Measurements from ENCODE around the gene ADAMTS7. TPM values are rescaled to one million over a fixed set of nuclear protein-coding genes. Genes with fewer than 3 reads are reported as not detected.

The ADAMTS7 gene
- total and polyA plus RNA-seq, 2 of the 4 experiments (the other 2 are of a cell fraction): 1.4 to 12.6 TPM

DNA sequence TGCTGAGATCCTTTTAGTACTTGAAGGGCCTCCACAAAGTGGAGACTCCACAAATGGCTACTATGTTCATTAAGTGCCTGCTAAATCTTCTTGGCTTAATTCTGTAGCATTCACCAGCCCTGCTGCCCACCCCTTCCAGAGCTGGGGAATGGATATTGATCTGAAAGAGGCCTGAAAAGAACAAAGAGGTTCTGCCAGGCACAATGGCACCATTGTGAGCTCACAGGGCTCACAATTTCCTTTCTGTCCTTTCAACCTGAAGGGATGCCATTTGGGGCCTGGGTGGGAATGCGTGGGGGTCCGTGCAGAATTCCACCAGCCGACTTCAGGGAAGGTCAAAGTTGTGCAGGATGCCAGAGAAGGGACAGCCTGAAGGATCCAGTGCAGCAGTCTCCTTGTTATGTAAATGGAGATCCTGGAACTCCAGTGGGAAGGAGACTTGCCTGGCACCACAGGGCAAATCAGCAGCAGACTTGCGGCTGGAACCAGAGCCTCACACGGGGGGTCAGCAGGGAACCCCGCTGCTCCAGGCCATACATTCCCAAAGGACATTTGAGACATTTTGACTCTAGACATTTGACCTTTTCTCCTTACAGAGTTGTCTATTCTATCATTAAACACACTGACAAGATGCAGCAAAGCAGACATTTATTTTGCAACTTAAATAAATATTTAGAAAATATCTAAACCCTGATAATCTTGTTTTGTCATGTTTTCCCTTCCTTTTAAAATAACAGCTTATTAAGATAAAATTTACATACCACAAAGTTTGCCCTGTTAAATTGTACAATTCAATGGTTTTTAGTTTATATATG is 39.9 kb upstream of the ADAMTS7 start:
- H3K27ac ChIP-seq (ENCODE audit: insufficient read depth, low read length): peak overlapping the region; percentile 64; the same call in 1 of the 2 replicates
- no peak overlapping the region for H3K4me3 ChIP-seq (ENCODE audit: insufficient read depth, low read depth, low read length)
- H2BK120ac ChIP-seq (ENCODE audit: low read depth, low read length): peak overlapping the region; percentile 45
- peak overlapping the region; percentile 70; the same call in 2 of the 3 replicates for H2BK15ac ChIP-seq (ENCODE audit: low read depth, low read length)
- H3K27me3 ChIP-seq (ENCODE audit: control insufficient read depth, insufficient read depth, low read length): no peaks in the 10 kb centered on the region; the same call in 1 of the 2 replicates
- ATAC-seq (ENCODE audit: low read depth) (peak; percentile 72), DNase-seq (no peak)
- peak overlapping the region; percentile 6; the same call in 1 of the 2 replicates for H3K4me2 ChIP-seq (ENCODE audit: low read depth, low read length)
- H3K79me1 ChIP-seq (ENCODE audit: low read depth in 1 of 2, low read length in 2 of 2): 0 out of 4 replicates have a peak, but pooled peaks cover 0 to 6% of the 10 kb centered on the region in 2 experiments
- H2AFZ ChIP-seq (replicated peaks; ENCODE audit: low read length, poor library complexity): no peak overlapping the region
- WGBS, 2 experiments (ENCODE audit: extremely low coverage in 2 of 2, insufficient read length in 1 of 2): no CpG with 5 or more reads among the region's 6 CpGs
- intact Hi-C loops (cut with micrococcal nuclease) (no loop called here), in situ Hi-C loops (cut with MboI; ENCODE audit: low sequenced_read_pairs) (no loop called here), dilution Hi-C loops (cut with HindIII; ENCODE audit: low sequenced_read_pairs, unreplicated experiment) (no loop called here)
- peak overlapping the region; percentile 17; the same call in 1 of the 2 replicates for H3K9ac ChIP-seq (ENCODE audit: low read depth, low read length)
- POLR2A ChIA-PET (ENCODE audit: unreplicated experiment): no interaction called here
- peak overlapping the region; percentile 49; the same call in 1 of the 2 replicates for H3K4ac ChIP-seq (ENCODE audit: low read depth, low read length)
- peak overlapping the region; percentile 9 to 50; a peak in 2 of 4 replicates for H4K8ac ChIP-seq (ENCODE audit: low read depth in 2 of 2, low read length in 2 of 2)
- H4K91ac ChIP-seq (ENCODE audit: insufficient read depth, low read depth, low read length): peak overlapping the region; percentile 43
- BruUV-seq (replicated peaks): no TSS peak
- peak overlapping the region; percentile 42; the same call in 1 of the 2 replicates for H2BK20ac ChIP-seq (ENCODE audit: low read depth, low read length)
- H2AK9ac ChIP-seq (replicated peaks; ENCODE audit: low read depth, low read length, poor library complexity): peak overlapping the region; percentile 5
- H3K56ac ChIP-seq (ENCODE audit: extremely low read depth, insufficient read depth, low read length): no peak overlapping the region
- H4K20me1 ChIP-seq (ENCODE audit: insufficient read depth, low read length): no peaks in the 10 kb centered on the region
- H3K14ac ChIP-seq (replicated peaks; ENCODE audit: low read depth, low read length): no peak overlapping the region
- CTCF ChIA-PET: interaction anchor here (0.7 kb wide), 1 partner anchor 39 kb away, joined by 3 read pairs; no protein-coding TSS in a partner anchor
- H3K18ac ChIP-seq (ENCODE audit: low read depth, low read length): peak overlapping the region; percentile 91
- no peak overlapping the region for H2BK5ac ChIP-seq (ENCODE audit: low read depth, low read length, poor library complexity, severe bottlenecking)
- peak overlapping the region; percentile 30; the same call in 1 of the 2 replicates for H4K5ac ChIP-seq (ENCODE audit: low read depth, low read length)
- peak overlapping the region; percentile 74 for H2AK5ac ChIP-seq (ENCODE audit: low read depth, low read length)
- TF ChIP-seq CHD1 (IDR thresholded peaks at IDR 0.05; ENCODE audit: low read depth, low read length): no peak
- no peak for TF ChIP-seq FOS (IDR thresholded peaks at IDR 0.05; ENCODE audit: low read depth, low read length)
- no peak for TF ChIP-seq MAZ (IDR thresholded peaks at IDR 0.05; ENCODE audit: borderline replicate concordance, low read depth, low read length)
- no peak for TF ChIP-seq CEBPB (IDR thresholded peaks at IDR 0.05; ENCODE audit: low read depth, low read length)
- no peak for TF ChIP-seq MAFK (IDR thresholded peaks at IDR 0.05; ENCODE audit: low read depth, low read length)
- TF ChIP-seq MXI1 (IDR thresholded peaks at IDR 0.05; ENCODE audit: borderline replicate concordance, low read depth, low read length): no peak
- TF ChIP-seq, protein P1, sequence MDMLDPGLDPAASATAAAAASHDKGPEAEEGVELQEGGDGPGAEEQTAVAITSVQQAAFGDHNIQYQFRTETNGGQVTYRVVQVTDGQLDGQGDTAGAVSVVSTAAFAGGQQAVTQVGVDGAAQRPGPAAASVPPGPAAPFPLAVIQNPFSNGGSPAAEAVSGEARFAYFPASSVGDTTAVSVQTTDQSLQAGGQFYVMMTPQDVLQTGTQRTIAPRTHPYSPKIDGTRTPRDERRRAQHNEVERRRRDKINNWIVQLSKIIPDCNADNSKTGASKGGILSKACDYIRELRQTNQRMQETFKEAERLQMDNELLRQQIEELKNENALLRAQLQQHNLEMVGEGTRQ (IDR thresholded peaks at IDR 0.05; ENCODE audit: low read depth, low read length): no peak
- no peaks in the 10 kb centered on the region for H3K9me3 ChIP-seq (ENCODE audit: control insufficient read depth, insufficient read depth, low read length)
- peaks cover 17% of the 10 kb centered on the region for H3K4me1 ChIP-seq (ENCODE audit: control insufficient read depth, insufficient read depth, low read length)
- no peak overlapping the region for H3K23ac ChIP-seq (ENCODE audit: low read depth, low read length)
- no peaks in the 10 kb centered on the region for H3K36me3 ChIP-seq (ENCODE audit: control insufficient read depth, insufficient read depth, low read length)
- peaks cover 13% of the 10 kb centered on the region for H3K9me1 ChIP-seq (ENCODE audit: insufficient read depth, low read length)

All from IMR-90 (cell line).